Testis (tissue), 3 donors: ENCODE measurements around the gene GAK. TPM values are rescaled to one million over a fixed set of nuclear protein-coding genes. Genes with fewer than 3 reads are reported as not detected.

Experiments used
- DNase-seq: peaks from one replicate; pipeline ENCODE4 v3.0.0-alpha.2; 2019
- H3K27ac ChIP-seq, 2 donors: fragments of 200-600 bp; sonication (generic); one replicate each; pipeline ENCODE4 v1.5.1; 2019
- H3K27me3 ChIP-seq: fragments of 200-600 bp; sonication (generic); one replicate; pipeline ENCODE4 v1.5.1; 2019
- H3K36me3 ChIP-seq: fragments of 200-600 bp; sonication (generic); one replicate; pipeline ENCODE4 v1.5.1; 2017; ENCODE audit warnings: low read depth; ENCODE audit errors: missing control alignments
- H3K4me1 ChIP-seq: fragments of 200-600 bp; sonication (generic); one replicate; pipeline ENCODE4 v1.5.1; 2019
- H3K4me3 ChIP-seq, 2 donors: fragments of 200-600 bp; sonication (generic); one replicate each; pipeline ENCODE4 v1.5.1; 2017 to 2019
- H3K9me3 ChIP-seq: fragments of 200-600 bp; sonication (generic); one replicate; pipeline ENCODE4 v1.5.1; 2017
- POLR2A ChIP-seq: fragments of 450-650 bp; IDR thresholded peaks from one replicate; pipeline ENCODE4 v1.6.1; 2017; ENCODE audit warnings: antibody characterized with exemption, mild to moderate bottlenecking, moderate library complexity
- WGBS, 2 donors: methylation state at CpG; one replicate each; pipeline ENCODE4 v1.1.5; 2018; 5-methylcytosine and 5-hydroxymethylcytosine counted together
- intact Hi-C: fragments of 100-400 bp; cut with DNase I; formaldehyde crosslinking; loops from one replicate; pipeline ENCODE4 v1.15.1; 2023; ENCODE audit warnings: low total_unique reads
- polyA plus RNA-seq: library from polyadenylated mRNA; stranded (reverse); fragments of 350-450 nt; fragmentation: Illumina TruSeq; extraction: RNeasy Lipid Tissue Mini Kit (QIAGEN cat#74804); gene quantifications from one replicate; pipeline ENCODE4 v1.2.3, GENCODE V29; 2014; ENCODE audit warnings: low read depth, low replicate concordance; ENCODE audit not compliant: insufficient read depth
- total RNA-seq, 2 donors: library from RNA; depleted of rRNA; stranded (reverse); fragments of >200 nt; gene quantifications; one replicate each; pipeline ENCODE4 v1.2.3, GENCODE V29; 2016
- TF ChIP-seq, protein P1 (sequence below), 3 experiments: fragments of 450-650 bp in 2 of 3; fragments of 200-600 bp in 1 of 3; sonication (generic) in 1 of 3; IDR thresholded peaks; one replicate each; pipeline ENCODE4 v1.5.1; 2016 to 2019; ENCODE audit warnings: antibody characterized with exemption in 3 of 3, mild to moderate bottlenecking in 2 of 3, moderate library complexity in 1 of 3

Gene GAK
- total and polyA plus RNA-seq, 3 donors from 2014 or later: 130 to 229 (median 226) TPM

DNA sequence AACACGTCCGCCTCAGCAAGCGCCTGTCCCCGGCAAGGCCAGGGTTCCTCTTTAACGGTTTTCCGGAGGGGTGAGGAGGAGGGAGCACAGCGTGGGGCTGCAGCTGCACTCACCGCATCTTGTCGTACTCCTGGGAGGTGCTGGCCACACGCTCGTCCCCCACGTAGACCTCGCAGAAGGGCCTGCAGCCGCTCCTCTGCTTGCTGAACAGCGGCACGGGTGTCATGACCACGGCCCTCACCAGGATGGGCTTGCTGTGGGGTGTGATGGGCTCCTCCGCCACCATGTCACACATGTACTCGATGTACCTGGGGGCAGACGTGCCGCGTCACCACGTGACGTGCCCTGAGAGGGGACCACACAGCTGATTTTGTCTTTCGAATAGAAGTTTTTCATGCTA, 54.6 kb downstream of the GAK start:
- Histone ChIP-seq H3K36me3 (peaks cover 5% of the 10 kb centered on the region), H3K4me3 (no peak overlapping the region)
- TF ChIP-seq, protein P1, sequence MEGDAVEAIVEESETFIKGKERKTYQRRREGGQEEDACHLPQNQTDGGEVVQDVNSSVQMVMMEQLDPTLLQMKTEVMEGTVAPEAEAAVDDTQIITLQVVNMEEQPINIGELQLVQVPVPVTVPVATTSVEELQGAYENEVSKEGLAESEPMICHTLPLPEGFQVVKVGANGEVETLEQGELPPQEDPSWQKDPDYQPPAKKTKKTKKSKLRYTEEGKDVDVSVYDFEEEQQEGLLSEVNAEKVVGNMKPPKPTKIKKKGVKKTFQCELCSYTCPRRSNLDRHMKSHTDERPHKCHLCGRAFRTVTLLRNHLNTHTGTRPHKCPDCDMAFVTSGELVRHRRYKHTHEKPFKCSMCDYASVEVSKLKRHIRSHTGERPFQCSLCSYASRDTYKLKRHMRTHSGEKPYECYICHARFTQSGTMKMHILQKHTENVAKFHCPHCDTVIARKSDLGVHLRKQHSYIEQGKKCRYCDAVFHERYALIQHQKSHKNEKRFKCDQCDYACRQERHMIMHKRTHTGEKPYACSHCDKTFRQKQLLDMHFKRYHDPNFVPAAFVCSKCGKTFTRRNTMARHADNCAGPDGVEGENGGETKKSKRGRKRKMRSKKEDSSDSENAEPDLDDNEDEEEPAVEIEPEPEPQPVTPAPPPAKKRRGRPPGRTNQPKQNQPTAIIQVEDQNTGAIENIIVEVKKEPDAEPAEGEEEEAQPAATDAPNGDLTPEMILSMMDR (IDR thresholded peaks at IDR 0.05): no peak
- no peak for TF ChIP-seq POLR2A

DNA sequence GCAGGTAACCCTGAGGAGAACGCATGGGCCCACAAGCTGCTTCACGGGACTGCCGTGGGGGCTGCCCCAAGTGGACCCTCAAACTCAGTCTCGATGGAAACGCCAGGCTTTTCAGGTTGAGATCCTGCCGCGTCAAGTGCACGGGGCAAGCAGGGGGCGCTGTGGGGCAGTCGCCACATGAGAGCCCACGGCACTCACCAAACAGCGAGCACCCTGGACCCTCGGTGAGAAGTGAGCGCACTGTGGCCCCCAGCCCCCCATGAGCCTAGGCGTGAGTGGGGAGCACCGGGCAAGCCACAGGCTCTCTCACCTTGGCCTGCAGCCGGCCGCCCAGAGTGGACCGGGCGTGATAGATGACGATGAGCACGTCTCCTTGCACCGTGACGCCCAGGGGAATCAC, 55.3 kb downstream of the GAK start:
- 91 to 92% methylated on average over 24 of the region's 24 CpGs for WGBS, 2 donors
- intact Hi-C loops: no loop called here
- TF ChIP-seq, protein P1 (IDR thresholded peaks at IDR 0.05): no peak
- no peak for TF ChIP-seq POLR2A
- H3K9me3 ChIP-seq: no peaks in the 10 kb centered on the region
- no peaks in the 10 kb centered on the region for H3K27me3 ChIP-seq
- no peak overlapping the region for H3K4me3 ChIP-seq
- peaks cover 5% of the 10 kb centered on the region for H3K36me3 ChIP-seq
- no peak overlapping the region for H3K27ac ChIP-seq
- no peaks in the 10 kb centered on the region for H3K4me1 ChIP-seq
- DNase-seq: no peak

More for the DNA sequence above, 54.6 kb downstream of the GAK start:
- 91 to 93% methylated on average over 23 to 25 of the region's 25 CpGs for WGBS, 2 donors
- no peak for DNase-seq
- no peaks in the 10 kb centered on the region for H3K27me3 ChIP-seq
- H3K27ac ChIP-seq: no peak overlapping the region
- intact Hi-C loops: no loop called here
- no peaks in the 10 kb centered on the region for H3K4me1 ChIP-seq
- no peaks in the 10 kb centered on the region for H3K9me3 ChIP-seq

DNA sequence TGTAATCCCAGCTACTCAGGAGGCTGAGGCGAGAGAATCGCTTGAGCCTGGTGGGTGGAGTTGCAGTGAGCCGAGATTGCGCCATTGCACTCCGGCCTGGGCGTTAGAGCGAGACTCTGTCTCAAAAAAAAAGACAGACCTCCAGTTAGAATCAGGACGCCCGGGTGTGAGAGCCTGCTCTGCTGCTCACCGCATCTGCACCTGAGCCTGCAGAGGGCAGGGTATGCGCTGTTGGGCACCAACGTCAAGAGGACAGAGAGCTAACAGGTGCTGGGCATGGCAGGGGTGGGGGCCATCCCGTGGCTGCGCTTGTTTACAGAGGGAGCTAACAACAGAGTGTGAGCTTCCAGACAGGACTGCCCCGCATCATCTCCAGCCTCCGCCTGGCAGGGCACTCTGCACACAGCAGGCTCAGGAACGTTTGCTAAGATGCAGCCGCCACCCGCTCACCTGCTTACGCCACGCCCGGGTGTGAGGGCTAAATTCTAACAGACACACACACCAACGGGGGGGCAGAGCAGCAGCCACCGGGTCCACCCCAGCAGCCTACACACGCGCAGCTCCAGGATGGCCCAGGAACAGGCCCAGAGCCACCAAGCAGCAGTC, 56.2 kb downstream of the GAK start:
- Histone ChIP-seq H3K27ac (no peak overlapping the region), H3K9me3 (no peaks in the 10 kb centered on the region), H3K4me3 (no peak overlapping the region), H3K27me3 (no peaks in the 10 kb centered on the region), H3K36me3 (peaks cover 5% of the 10 kb centered on the region), H3K4me1 (no peaks in the 10 kb centered on the region)
- DNase-seq: no peak
- no peak for TF ChIP-seq POLR2A
- TF ChIP-seq, protein P1 (IDR thresholded peaks at IDR 0.05): no peak
- intact Hi-C loops: no loop called here
- WGBS, 2 donors: 87 to 94% methylated on average over 11 to 26 of the region's 26 CpGs

DNA sequence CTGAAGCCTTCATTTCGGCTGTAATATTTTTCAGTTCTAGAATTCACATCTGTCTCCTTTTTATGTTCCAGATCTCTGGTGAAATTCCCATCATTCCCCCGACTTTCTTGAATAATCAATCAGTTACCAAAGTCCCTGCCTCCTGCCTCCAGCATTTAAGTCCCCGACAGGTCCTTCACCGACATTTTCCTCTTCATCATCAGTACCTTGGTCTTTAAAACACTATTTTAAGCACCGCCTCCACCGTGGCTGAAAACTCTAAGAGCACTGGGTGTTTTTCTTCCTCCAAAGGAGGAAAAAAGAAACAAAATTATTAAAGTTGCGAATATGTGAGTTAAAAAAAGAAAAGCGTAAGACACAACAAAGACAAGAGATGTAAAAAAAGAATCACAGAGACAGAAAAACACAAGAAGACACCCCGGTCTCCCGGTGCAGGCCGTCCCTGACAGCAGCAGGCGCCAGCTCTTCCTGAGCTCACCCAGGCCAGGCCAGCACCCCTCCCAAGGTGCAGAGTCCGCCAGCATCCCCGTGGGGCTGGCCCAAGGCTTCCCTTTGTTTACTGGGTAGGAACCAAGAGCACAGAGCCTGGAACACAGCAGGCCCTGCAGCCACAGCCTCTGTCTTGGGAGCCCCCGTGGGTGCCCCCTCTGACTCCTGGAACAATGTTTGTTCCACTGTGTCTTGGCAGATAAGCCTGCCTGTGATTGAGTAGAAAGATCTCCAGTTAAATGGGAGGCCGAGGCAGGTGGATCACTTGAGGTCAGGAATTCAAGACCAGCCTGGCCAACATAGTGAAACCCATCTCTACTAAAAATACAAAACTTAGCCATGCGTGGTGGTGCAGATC, 56.9 kb downstream of the GAK start:
- Histone ChIP-seq H3K4me3 (no peak overlapping the region), H3K27me3 (no peaks in the 10 kb centered on the region), H3K4me1 (no peaks in the 10 kb centered on the region), H3K36me3 (peaks cover 5% of the 10 kb centered on the region), H3K9me3 (no peaks in the 10 kb centered on the region), H3K27ac (no peak overlapping the region)
- intact Hi-C loops: no loop called here
- no peak for DNase-seq
- TF ChIP-seq, protein P1 (IDR thresholded peaks at IDR 0.05): no peak
- no peak for TF ChIP-seq POLR2A
- whole genome bisulfite sequencing, 2 donors: 63 to 67% methylated on average over 17 of the region's 17 CpGs
